ENCODE measurements around the gene PPP6R2. TPM values are rescaled to one million over a fixed set of nuclear protein-coding genes. Genes with fewer than 3 reads are reported as not detected.

The PPP6R2 gene
- total RNA-seq, 1 experiment from 2014 or later: 42.6 TPM

DNA sequence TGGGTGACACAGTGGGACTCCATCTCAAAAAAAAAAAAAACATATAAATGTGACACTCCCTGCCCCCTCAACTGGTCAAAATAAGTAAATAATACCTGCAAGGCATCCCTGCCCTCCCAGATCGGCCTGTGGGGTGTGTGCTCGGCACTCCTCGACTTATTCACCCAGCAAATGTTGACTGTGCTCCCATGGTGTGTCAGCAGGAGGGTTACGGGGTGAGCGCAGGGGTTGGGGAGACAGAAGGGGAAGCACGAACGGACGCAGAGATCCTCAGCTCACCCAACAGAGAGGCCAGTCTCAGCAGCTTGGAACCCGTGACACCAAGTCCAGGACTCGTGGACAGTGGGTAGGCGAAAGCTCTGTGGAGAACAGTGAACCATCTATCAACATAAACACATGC lies 136.6 kb downstream of the PPP6R2 start:
- H3K36me3 Mint-ChIP-seq (ENCODE audit: insufficient read depth in 1 of 3, low read depth in 3 of 3): no peaks in the 10 kb centered on the region
- Histone ChIP-seq H3K9ac (ENCODE audit: extremely low read depth, insufficient read length, low read length) (no peak overlapping the region), H3K4ac (ENCODE audit: low read depth, low read length) (no peak overlapping the region), H3K79me2 (ENCODE audit: insufficient read depth, low read length) (no peaks in the 10 kb centered on the region), H4K8ac (replicated peaks; ENCODE audit: insufficient read length, low read depth, low read length) (no peak overlapping the region), H2AFZ (ENCODE audit: low read length) (no peak overlapping the region), H2BK5ac (ENCODE audit: insufficient read length, low read length) (no peak overlapping the region), H3K9me3 (ENCODE audit: control insufficient read depth, low read depth, low read length) (no peaks in the 10 kb centered on the region), H4K20me1 (ENCODE audit: control insufficient read depth, insufficient read depth, insufficient read length) (no peaks in the 10 kb centered on the region), H3K18ac (ENCODE audit: insufficient read length, low read depth, low read length) (no peak overlapping the region), H3K56ac (ENCODE audit: insufficient read length, low read depth, low read length) (no peak overlapping the region), H2BK12ac (ENCODE audit: insufficient read length, low read depth, low read length) (peak overlapping the region; percentile 27), H3K4me1 (ENCODE audit: insufficient read depth, low read length) (no peaks in the 10 kb centered on the region), H2BK15ac (ENCODE audit: low read depth, low read length) (no peak overlapping the region), H4K91ac (ENCODE audit: insufficient read length, low read depth, low read length) (no peak overlapping the region), H3K79me1 (ENCODE audit: insufficient read depth, low read depth, low read length, poor library complexity, severe bottlenecking) (no peaks in the 10 kb centered on the region), H3K27me3 (ENCODE audit: insufficient read depth, low read length) (peaks cover 9% of the 10 kb centered on the region; the same call in 1 of the 2 replicates), H3T11ph (ENCODE audit: low read length) (no peak overlapping the region), H3K27ac (ENCODE audit: insufficient read length, low read depth, low read length) (no peak overlapping the region), H3K14ac (ENCODE audit: insufficient read depth, low read length) (no peak overlapping the region), H2AK5ac (ENCODE audit: insufficient read length, low read length) (no peak overlapping the region), H4K5ac (ENCODE audit: insufficient read length, low read depth, low read length) (no peak overlapping the region), H3K23me2 (ENCODE audit: insufficient read length, low read depth, low read length, poor library complexity, severe bottlenecking) (peaks cover 12% of the 10 kb centered on the region), H2BK120ac (ENCODE audit: low read depth, low read length, poor library complexity, severe bottlenecking) (no peak overlapping the region), H3K23ac (ENCODE audit: insufficient read length, low read depth, low read length) (no peak overlapping the region), H3K4me2 (ENCODE audit: insufficient read depth, insufficient read length, low read length) (no peak overlapping the region), H2BK20ac (ENCODE audit: low read depth, low read length, poor library complexity, severe bottlenecking) (no peak overlapping the region)
- H3K27ac Mint-ChIP-seq: no peak overlapping the region
- peaks cover 13 to 14% of the 10 kb centered on the region in 2 experiments for H3K4me1 Mint-ChIP-seq
- H3K9me3 Mint-ChIP-seq: no peaks in the 10 kb centered on the region
- no CpG with 5 or more reads among the region's 11 CpGs for WGBS (ENCODE audit: extremely low coverage, insufficient read length, low lambda C conversion rate)
- TF ChIP-seq, protein P1, sequence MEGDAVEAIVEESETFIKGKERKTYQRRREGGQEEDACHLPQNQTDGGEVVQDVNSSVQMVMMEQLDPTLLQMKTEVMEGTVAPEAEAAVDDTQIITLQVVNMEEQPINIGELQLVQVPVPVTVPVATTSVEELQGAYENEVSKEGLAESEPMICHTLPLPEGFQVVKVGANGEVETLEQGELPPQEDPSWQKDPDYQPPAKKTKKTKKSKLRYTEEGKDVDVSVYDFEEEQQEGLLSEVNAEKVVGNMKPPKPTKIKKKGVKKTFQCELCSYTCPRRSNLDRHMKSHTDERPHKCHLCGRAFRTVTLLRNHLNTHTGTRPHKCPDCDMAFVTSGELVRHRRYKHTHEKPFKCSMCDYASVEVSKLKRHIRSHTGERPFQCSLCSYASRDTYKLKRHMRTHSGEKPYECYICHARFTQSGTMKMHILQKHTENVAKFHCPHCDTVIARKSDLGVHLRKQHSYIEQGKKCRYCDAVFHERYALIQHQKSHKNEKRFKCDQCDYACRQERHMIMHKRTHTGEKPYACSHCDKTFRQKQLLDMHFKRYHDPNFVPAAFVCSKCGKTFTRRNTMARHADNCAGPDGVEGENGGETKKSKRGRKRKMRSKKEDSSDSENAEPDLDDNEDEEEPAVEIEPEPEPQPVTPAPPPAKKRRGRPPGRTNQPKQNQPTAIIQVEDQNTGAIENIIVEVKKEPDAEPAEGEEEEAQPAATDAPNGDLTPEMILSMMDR (conservative IDR thresholded peaks at IDR 0.05): no peak
- peak overlapping the region in 1 of 2 experiments; percentile 81; a peak in 3 of 5 replicates for H3K4me3 Mint-ChIP-seq
- DNase-seq: no peak
- peaks cover 36% of the 10 kb centered on the region for H3K27me3 Mint-ChIP-seq (ENCODE audit: low read depth)

Measured in H9 (cell line).